B cell (primary cell): ENCODE measurements around the gene MAP2K6. TPM values are rescaled to one million over a fixed set of nuclear protein-coding genes. Genes with fewer than 3 reads are reported as not detected.

Source experiments
- ATAC-seq: fragments of 200-7000 bp; cut with Tn5 transposase; one replicate; pipeline ENCODE4 v1.10.0; 2021; ENCODE audit warnings: low read depth, mild to moderate bottlenecking, moderate number of reproducible peaks, moderate library complexity
- CTCF ChIA-PET: fragments of 350-600 bp; sonication (Branson Sonifier 250); formaldehyde crosslinking; loops from one replicate; lab custom pipeline; 2021; ENCODE audit warnings: antibody characterized with exemption, inconsistent platforms; lab: Charles Lee
- POLR2A ChIA-PET: fragments of 350-600 bp; sonication (Branson Sonifier 250); formaldehyde crosslinking; loops from one replicate; lab custom pipeline; 2021; ENCODE audit warnings: antibody characterized with exemption; lab: Charles Lee
- DNase-seq: peaks from one replicate; pipeline ENCODE4 v3.0.0; 2013
- H2AFZ ChIP-seq: 2 replicates; pipeline ENCODE4 v1.6.1; 2012; ENCODE audit warnings: mild to moderate bottlenecking, low read depth, low read length; ENCODE audit not compliant: insufficient read depth, poor library complexity, severe bottlenecking
- H3K27ac ChIP-seq, 2 donors: 1 replicate in 1 of 2; 2 replicates in 1 of 2; pipeline ENCODE4 v1.5.1; 2012 to 2013; ENCODE audit warnings: low read length in 2 of 2, mild to moderate bottlenecking in 2 of 2, moderate library complexity in 1 of 2
- H3K27me3 ChIP-seq, 4 experiments: fragments of 200-600 bp in 1 of 4; sonication (generic) in 1 of 4; replicated peaks in 1 of 4; 1 replicate in 2 of 4; 2 replicates in 2 of 4; pipeline versions ENCODE4 v1.6.1 to v1.7.0; 2013 to 2016; ENCODE audit warnings: low read length in 3 of 4, mild to moderate bottlenecking in 2 of 4, mixed read lengths in 1 of 4, moderate library complexity in 1 of 4; ENCODE audit not compliant: insufficient read depth in 4 of 4, control insufficient read depth in 3 of 4; ENCODE audit errors: control extremely low read depth in 1 of 4
- H3K36me3 ChIP-seq, 2 experiments: replicated peaks in 1 of 2; 1 replicate in 1 of 2; 2 replicates in 1 of 2; pipeline versions ENCODE4 v1.6.1 to v1.7.1; 2013; ENCODE audit warnings: low read length in 1 of 2; ENCODE audit not compliant: insufficient read depth in 2 of 2, control insufficient read depth in 1 of 2; ENCODE audit errors: control extremely low read depth in 1 of 2, extremely low read depth in 1 of 2
- H3K4me1 ChIP-seq, 2 donors: fragments of 200-600 bp in 1 of 2; sonication (generic) in 1 of 2; 1 replicate in 1 of 2; 2 replicates in 1 of 2; pipeline versions ENCODE4 v1.5.1 to v1.6.1; 2013 to 2017; ENCODE audit warnings: low read length in 2 of 2; ENCODE audit not compliant: control insufficient read depth in 2 of 2, insufficient read depth in 2 of 2
- H3K4me2 ChIP-seq: replicated peaks from 2 replicates; pipeline ENCODE3; 2012; ENCODE audit warnings: mild to moderate bottlenecking, low read depth, low read length; ENCODE audit not compliant: poor library complexity, severe bottlenecking
- H3K4me3 ChIP-seq, 5 experiments: fragments of 200-600 bp in 1 of 5; sonication (generic) in 1 of 5; 1 replicate in 3 of 5; 2 replicates in 2 of 5; pipeline versions ENCODE4 v1.5.1 to v1.7.0; 2011 to 2016; ENCODE audit warnings: low read length in 4 of 5, mild to moderate bottlenecking in 4 of 5, low read depth in 2 of 5, control low read depth in 1 of 5, moderate library complexity in 1 of 5; ENCODE audit not compliant: insufficient read depth in 1 of 5; ENCODE audit errors: control extremely low read depth in 1 of 5, extremely low read depth in 1 of 5
- H3K79me2 ChIP-seq: fragments of 200-600 bp; sonication (generic); one replicate; pipeline ENCODE4 v1.6.0; 2016; ENCODE audit warnings: low read length; ENCODE audit not compliant: control insufficient read depth, insufficient read depth
- H3K9ac ChIP-seq: fragments of 200-600 bp; sonication (generic); 2 replicates; pipeline ENCODE4 v1.6.1; 2017; ENCODE audit warnings: mild to moderate bottlenecking, low read length, moderate library complexity
- H3K9me3 ChIP-seq, 3 donors: one replicate each; pipeline versions ENCODE4 v1.6.1 to v1.7.1; 2013; ENCODE audit warnings: low read length in 2 of 3; ENCODE audit not compliant: control insufficient read depth in 2 of 3, insufficient read depth in 1 of 3; ENCODE audit errors: control extremely low read depth in 1 of 3
- H4K20me1 ChIP-seq: 2 replicates; pipeline ENCODE4 v1.6.0; 2012; ENCODE audit warnings: mild to moderate bottlenecking, low read length; ENCODE audit not compliant: insufficient read depth, control insufficient read depth, poor library complexity, severe bottlenecking
- H3K27ac Mint-ChIP-seq: one replicate; pipeline ENCODE4 v1.8.0; 2021; ENCODE audit warnings: mixed read lengths
- H3K27me3 Mint-ChIP-seq: one replicate; pipeline ENCODE4 v1.8.0; 2021; ENCODE audit warnings: mixed read lengths
- H3K4me1 Mint-ChIP-seq: one replicate; pipeline ENCODE4 v1.8.0; 2021; ENCODE audit warnings: mixed read lengths
- H3K4me3 Mint-ChIP-seq: one replicate; pipeline ENCODE4 v1.8.0; 2021; ENCODE audit warnings: mixed read lengths
- H3K9me3 Mint-ChIP-seq: one replicate; pipeline ENCODE4 v1.8.0; 2022; ENCODE audit warnings: mixed read lengths; ENCODE audit not compliant: insufficient read depth
- EZH2 ChIP-seq: IDR thresholded peaks from 2 replicates; pipeline ENCODE4 v1.6.1; 2012; ENCODE audit warnings: borderline replicate concordance, low read depth, mild to moderate bottlenecking, moderate library complexity, low read length; ENCODE audit not compliant: insufficient read depth, poor library complexity, severe bottlenecking
- WGBS: methylation state at CpG from one replicate; pipeline ENCODE4 v1.1.5; 2013; ENCODE audit warnings: missing lambda C conversion rate; ENCODE audit not compliant: insufficient coverage; 5-methylcytosine and 5-hydroxymethylcytosine counted together
- intact Hi-C: fragments of 100-400 bp; cut with micrococcal nuclease; formaldehyde crosslinking; loops from one replicate; pipeline ENCODE4 v1.10.0; 2022
- polyA plus RNA-seq: library from polyadenylated mRNA; depleted of rRNA; stranded (reverse); fragments of >200 nt; gene quantifications from 2 replicates; pipeline ENCODE4 v1.2.3, GENCODE V29; 2012
- total RNA-seq, 2 donors: library from RNA; stranded (reverse); fragments of 120-200 nt in 1 of 2; gene quantifications; 1 replicate in 1 of 2; 2 replicates in 1 of 2; pipeline versions ENCODE4 v1.2.3 to v1.2.4, GENCODE V29; 2013 to 2022
- TF ChIP-seq, protein P1 (sequence below): fragments of 200-600 bp; IDR thresholded peaks from one replicate; pipeline ENCODE4 v1.8.0; 2022; ENCODE audit warnings: antibody characterized with exemption, mild to moderate bottlenecking

The MAP2K6 gene
- total and polyA plus RNA-seq, 2 donors (not counting 1 experiment from before 2014, with no cell fraction given), result 2.4 to 7.7 TPM

GRCh38 chr17:69417545-69418483 lies 3.3 kb downstream of the MAP2K6 start:
- TF ChIP-seq EZH2, result no peak
- TF ChIP-seq, protein P1, sequence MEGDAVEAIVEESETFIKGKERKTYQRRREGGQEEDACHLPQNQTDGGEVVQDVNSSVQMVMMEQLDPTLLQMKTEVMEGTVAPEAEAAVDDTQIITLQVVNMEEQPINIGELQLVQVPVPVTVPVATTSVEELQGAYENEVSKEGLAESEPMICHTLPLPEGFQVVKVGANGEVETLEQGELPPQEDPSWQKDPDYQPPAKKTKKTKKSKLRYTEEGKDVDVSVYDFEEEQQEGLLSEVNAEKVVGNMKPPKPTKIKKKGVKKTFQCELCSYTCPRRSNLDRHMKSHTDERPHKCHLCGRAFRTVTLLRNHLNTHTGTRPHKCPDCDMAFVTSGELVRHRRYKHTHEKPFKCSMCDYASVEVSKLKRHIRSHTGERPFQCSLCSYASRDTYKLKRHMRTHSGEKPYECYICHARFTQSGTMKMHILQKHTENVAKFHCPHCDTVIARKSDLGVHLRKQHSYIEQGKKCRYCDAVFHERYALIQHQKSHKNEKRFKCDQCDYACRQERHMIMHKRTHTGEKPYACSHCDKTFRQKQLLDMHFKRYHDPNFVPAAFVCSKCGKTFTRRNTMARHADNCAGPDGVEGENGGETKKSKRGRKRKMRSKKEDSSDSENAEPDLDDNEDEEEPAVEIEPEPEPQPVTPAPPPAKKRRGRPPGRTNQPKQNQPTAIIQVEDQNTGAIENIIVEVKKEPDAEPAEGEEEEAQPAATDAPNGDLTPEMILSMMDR, result no peak
- ChIA-PET CTCF (no interaction called here), POLR2A (no interaction called here)
- no peaks in the 10 kb centered on the region for H3K9me3 ChIP-seq
- peaks cover 35% of the 10 kb centered on the region for H3K79me2 ChIP-seq
- ATAC-seq (no peak), DNase-seq (no peak)
- no peak overlapping the region for H2AFZ ChIP-seq
- Mint-ChIP-seq H3K4me1 (no peaks in the 10 kb centered on the region), H3K4me3 (no peak overlapping the region), H3K27ac (no peak overlapping the region), H3K27me3 (no peaks in the 10 kb centered on the region), H3K9me3 (no peaks in the 10 kb centered on the region)
- no peak overlapping the region for H3K27ac ChIP-seq
- H3K36me3 ChIP-seq, result no peaks in the 10 kb centered on the region
- peaks cover 14 to 18% of the 10 kb centered on the region in 2 donors for H3K4me1 ChIP-seq
- H3K9ac ChIP-seq, result no peak overlapping the region
- intact Hi-C loops, result loop anchor here (5.0 to 10.0 kb wide), 2 partner anchors 89 to 643 kb away; no protein-coding TSS in a partner anchor
- no peak overlapping the region for H3K4me3 ChIP-seq
- H3K27me3 ChIP-seq, result no peaks in the 10 kb centered on the region
- no peak overlapping the region for H3K4me2 ChIP-seq
- no CpG with 5 or more reads among the region's 5 CpGs for WGBS
- H4K20me1 ChIP-seq, result peaks cover 4% of the 10 kb centered on the region

DNA sequence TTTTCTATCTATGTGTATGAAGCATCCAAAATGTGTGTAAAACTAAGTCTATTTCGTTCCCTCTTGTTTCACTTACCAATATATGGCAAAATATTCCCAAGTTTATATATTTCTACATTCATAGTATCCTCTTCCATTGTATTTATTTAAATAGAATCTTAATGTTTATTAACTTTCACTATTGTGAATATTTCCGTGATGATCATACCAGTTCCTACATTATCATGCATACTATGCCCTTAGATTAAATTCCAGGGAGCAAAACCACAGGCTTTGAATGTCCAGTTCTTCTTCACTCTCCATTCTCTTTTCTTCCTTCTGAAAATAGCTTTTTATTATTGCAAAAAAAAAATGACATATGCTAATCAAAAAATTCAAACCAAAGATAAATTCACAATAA lies 4.0 kb downstream of the MAP2K6 start:
- intact Hi-C loops, result loop anchor here (5.0 to 10.0 kb wide), 2 partner anchors 89 to 644 kb away; no protein-coding TSS in a partner anchor

More for the DNA sequence above, 4.0 kb downstream of the MAP2K6 start:
- no peaks in the 10 kb centered on the region for H3K9me3 ChIP-seq
- TF ChIP-seq EZH2, result no peak
- TF ChIP-seq, protein P1, result no peak
- Mint-ChIP-seq H3K27ac (no peak overlapping the region), H3K4me1 (peaks cover 2% of the 10 kb centered on the region), H3K9me3 (no peaks in the 10 kb centered on the region), H3K4me3 (no peak overlapping the region), H3K27me3 (no peaks in the 10 kb centered on the region)
- no peak overlapping the region for H3K4me2 ChIP-seq
- no peaks in the 10 kb centered on the region for H3K36me3 ChIP-seq
- H4K20me1 ChIP-seq, result peaks cover 4% of the 10 kb centered on the region
- H3K27me3 ChIP-seq, result no peaks in the 10 kb centered on the region
- WGBS, result no CpG with 5 or more reads among the region's 2 CpGs
- H3K79me2 ChIP-seq, result peaks cover 42% of the 10 kb centered on the region
- H3K27ac ChIP-seq, result no peak overlapping the region
- H3K4me1 ChIP-seq, result peaks cover 18% of the 10 kb centered on the region in 2 donors
- CTCF ChIA-PET, result no interaction called here
- no peak overlapping the region for H3K9ac ChIP-seq
- POLR2A ChIA-PET, result no interaction called here
- ATAC-seq (no peak), DNase-seq (no peak)
- no peak overlapping the region for H3K4me3 ChIP-seq
- no peak overlapping the region for H2AFZ ChIP-seq
